Measurements from ENCODE around the gene SHISA6.

The SHISA6 gene

DNA sequence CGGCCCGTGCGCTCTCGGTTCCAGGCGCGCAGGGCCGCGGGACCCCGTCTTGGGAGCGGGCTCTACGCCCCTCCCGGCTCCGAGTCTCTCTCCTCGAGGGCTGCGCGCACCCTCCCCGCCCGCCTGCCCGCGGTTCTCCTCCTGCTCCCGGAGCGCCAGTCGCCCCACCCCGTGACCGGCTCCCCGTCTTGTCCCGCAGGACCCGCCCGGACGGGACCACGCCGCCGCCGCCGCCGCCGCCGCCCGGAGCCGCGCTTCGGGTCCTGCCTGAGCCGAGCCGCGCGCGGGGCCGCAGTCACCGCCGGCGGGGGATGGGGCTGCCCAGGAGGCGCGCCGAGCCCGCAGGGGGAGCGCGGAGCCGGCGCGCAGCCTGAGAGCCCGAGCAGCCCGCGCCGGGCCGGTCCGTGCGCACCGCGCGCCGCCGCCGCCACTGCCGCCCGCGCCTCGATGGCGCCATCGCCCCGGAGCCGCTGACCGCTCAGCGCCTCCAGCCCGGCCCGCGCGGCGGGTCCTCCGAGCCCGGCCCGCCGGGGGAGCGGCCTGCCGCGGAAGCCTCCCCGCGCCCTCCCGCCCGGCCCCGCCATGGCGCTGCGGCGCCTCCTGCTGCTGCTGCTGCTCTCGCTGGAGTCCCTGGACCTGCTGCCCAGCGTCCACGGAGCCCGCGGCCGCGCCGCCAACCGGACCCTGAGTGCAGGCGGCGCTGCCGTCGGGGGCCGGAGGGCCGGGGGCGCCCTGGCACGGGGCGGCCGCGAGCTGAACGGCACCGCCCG, at the start of gene SHISA6:
Gene SHISA6 (plus strand): TSS at position 373 of the 770 bp plus-strand sequence.
- H3K9me3 Mint-ChIP-seq: no peaks in the 10 kb centered on the region
- no peak within 1 kb of the TSS for H3K27ac Mint-ChIP-seq
- H3K4me3 Mint-ChIP-seq: no peak within 1 kb of the TSS
- no peaks in the 10 kb centered on the region for H3K4me1 Mint-ChIP-seq (ENCODE audit: low read depth)
- H3K36me3 Mint-ChIP-seq (ENCODE audit: low read depth): no peaks in the 10 kb centered on the region
- intact Hi-C loops (cut with micrococcal nuclease): no loop called here
- peaks cover 46% of the 10 kb centered on the region for H3K27me3 Mint-ChIP-seq

DNA sequence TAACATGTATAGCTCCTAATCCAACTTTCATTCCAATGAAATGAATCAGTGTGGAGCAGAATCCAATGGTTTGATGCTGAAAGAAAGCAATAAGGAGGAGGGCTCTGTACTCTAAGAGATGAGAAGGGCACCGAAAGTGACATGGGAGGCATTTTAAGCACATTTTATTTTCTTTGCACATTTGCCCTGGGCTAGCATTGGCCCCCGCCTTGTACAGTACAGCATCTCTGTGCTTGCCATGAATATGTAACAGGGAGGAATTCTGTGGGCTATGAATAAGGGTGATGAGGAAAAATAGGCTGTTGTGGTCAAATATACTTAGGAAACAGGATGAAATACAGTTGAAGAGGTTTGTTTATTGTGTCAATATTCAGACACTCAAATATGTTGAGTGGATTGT, 45.2 kb upstream of the SHISA6 start:
- H3K27ac Mint-ChIP-seq: no peak overlapping the region
- no peaks in the 10 kb centered on the region for H3K4me1 Mint-ChIP-seq (ENCODE audit: low read depth)
- H3K4me3 Mint-ChIP-seq: no peak overlapping the region
- no peaks in the 10 kb centered on the region for H3K36me3 Mint-ChIP-seq (ENCODE audit: low read depth)
- H3K27me3 Mint-ChIP-seq: no peaks in the 10 kb centered on the region
- peaks cover 19% of the 10 kb centered on the region for H3K9me3 Mint-ChIP-seq
- intact Hi-C loops (cut with micrococcal nuclease): no loop called here

DNA sequence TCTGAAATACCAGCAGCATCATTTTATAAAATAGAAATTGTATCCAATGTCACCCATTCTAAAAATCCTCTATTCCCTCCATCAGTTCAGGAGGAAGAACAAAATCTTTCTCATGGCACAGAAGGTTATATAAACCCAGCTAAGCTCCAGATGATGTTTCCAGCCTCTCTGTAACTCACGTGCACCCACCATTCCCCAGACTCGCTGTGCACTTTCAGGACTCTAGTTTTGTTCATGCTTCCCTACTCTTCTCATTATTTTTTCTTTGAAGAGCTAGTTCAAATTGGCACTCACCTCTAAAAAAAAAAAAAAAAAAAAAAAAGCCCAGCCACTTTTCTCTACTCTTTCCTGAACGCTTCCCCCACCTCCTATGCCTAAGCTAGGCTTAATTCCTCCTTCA, 36.0 kb upstream of the SHISA6 start:
- Mint-ChIP-seq H3K27ac (no peak overlapping the region), H3K27me3 (no peaks in the 10 kb centered on the region), H3K4me1 (ENCODE audit: low read depth) (no peaks in the 10 kb centered on the region), H3K9me3 (peaks cover 32% of the 10 kb centered on the region), H3K4me3 (no peak overlapping the region), H3K36me3 (ENCODE audit: low read depth) (no peaks in the 10 kb centered on the region)
- intact Hi-C loops (cut with micrococcal nuclease): no loop called here

DNA sequence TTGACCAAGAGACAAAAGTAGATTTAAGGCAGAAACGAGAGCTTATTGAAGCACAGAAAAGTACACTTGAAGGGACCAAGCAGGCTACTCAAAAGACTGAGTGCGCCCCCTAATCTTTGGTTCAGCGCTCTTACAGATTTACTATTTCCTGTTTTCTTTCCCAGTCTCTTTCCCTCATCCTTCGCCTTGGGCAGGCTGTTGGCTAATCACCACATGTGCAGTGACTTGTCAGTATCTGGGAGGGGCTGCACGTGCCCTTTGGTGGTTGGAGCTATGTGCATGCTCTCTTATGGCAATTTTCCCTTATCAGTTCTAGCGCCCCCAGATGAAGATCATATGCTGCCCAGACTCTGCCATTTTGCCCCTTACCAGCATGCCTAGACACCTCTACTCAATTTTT, 35.4 kb upstream of the SHISA6 start:
- no peak overlapping the region for H3K4me3 Mint-ChIP-seq
- intact Hi-C loops (cut with micrococcal nuclease): no loop called here
- H3K4me1 Mint-ChIP-seq (ENCODE audit: low read depth): no peaks in the 10 kb centered on the region
- H3K27me3 Mint-ChIP-seq: no peaks in the 10 kb centered on the region
- H3K36me3 Mint-ChIP-seq (ENCODE audit: low read depth): no peaks in the 10 kb centered on the region
- no peak overlapping the region for H3K27ac Mint-ChIP-seq
- H3K9me3 Mint-ChIP-seq: peaks cover 39% of the 10 kb centered on the region

DNA sequence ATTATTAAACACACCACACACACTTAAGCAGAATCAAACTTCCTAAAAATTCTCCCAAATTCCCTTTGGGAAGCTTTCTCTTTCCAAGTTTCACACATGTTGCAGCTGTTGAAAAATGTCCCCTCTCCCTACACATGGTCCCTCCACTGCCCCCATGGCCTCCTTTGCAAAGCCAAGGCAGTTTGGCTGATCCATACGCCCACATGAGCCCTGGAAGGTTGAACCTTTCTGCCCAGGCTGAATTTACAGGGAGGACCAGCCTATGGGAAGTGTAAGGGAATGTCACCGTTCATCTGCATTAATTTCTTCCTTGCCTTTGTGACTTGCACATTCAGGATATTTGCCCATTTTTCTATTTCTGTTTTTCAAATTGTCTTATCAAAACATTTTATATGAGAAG, 31.1 kb upstream of the SHISA6 start:
- no peaks in the 10 kb centered on the region for H3K4me1 Mint-ChIP-seq (ENCODE audit: low read depth)
- H3K9me3 Mint-ChIP-seq: peaks cover 55% of the 10 kb centered on the region
- no peaks in the 10 kb centered on the region for H3K36me3 Mint-ChIP-seq (ENCODE audit: low read depth)
- H3K4me3 Mint-ChIP-seq: no peak overlapping the region
- H3K27ac Mint-ChIP-seq: no peak overlapping the region
- intact Hi-C loops (cut with micrococcal nuclease): no loop called here
- H3K27me3 Mint-ChIP-seq: no peaks in the 10 kb centered on the region

DNA sequence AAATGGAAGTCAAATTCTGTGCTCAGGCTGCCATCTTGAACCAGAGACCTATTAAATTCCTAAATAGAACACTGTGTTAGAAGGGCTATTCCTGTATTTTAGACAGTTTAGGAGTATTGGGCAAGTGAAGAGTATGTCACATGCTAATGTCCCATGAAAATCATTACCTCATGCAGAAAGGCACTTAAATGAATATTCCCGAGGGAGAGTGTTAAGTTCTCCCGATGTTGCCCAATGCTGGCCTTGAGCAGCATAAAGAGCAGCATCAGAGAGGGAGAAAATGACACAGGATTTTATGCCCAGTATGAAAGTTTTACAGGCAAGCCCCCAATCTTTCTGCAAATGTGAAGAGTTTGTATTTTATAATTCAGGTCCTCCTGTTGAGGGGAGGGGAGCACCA, 28.2 kb upstream of the SHISA6 start:
- H3K9me3 Mint-ChIP-seq: peaks cover 46% of the 10 kb centered on the region
- no peaks in the 10 kb centered on the region for H3K36me3 Mint-ChIP-seq (ENCODE audit: low read depth)
- H3K4me1 Mint-ChIP-seq (ENCODE audit: low read depth): no peaks in the 10 kb centered on the region
- no peak overlapping the region for H3K4me3 Mint-ChIP-seq
- intact Hi-C loops (cut with micrococcal nuclease): no loop called here
- H3K27me3 Mint-ChIP-seq: no peaks in the 10 kb centered on the region
- H3K27ac Mint-ChIP-seq: no peak overlapping the region

DNA sequence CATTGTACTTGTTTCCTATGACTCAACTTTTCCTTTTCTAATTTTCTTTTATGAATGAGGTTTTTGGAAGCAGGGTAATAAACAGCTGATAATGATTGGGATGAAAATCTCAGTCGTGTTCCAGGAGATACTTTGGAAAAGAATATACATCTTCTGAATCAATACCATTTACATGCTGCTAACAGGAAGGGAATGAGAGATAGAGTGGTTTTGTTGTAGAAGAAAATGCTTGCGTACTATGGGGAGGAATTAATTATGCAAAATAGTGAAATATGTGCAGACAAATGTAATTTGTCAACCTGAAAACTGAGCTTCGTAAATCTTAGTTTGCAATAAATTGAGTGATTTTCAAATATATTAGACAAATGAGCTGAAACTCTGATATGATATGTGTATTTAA, 24.0 kb upstream of the SHISA6 start:
- H3K4me3 Mint-ChIP-seq: no peak overlapping the region
- no peaks in the 10 kb centered on the region for H3K36me3 Mint-ChIP-seq (ENCODE audit: low read depth)
- peaks cover 4% of the 10 kb centered on the region for H3K9me3 Mint-ChIP-seq
- no peaks in the 10 kb centered on the region for H3K4me1 Mint-ChIP-seq (ENCODE audit: low read depth)
- H3K27me3 Mint-ChIP-seq: no peaks in the 10 kb centered on the region
- H3K27ac Mint-ChIP-seq: no peak overlapping the region
- intact Hi-C loops (cut with micrococcal nuclease): no loop called here

DNA sequence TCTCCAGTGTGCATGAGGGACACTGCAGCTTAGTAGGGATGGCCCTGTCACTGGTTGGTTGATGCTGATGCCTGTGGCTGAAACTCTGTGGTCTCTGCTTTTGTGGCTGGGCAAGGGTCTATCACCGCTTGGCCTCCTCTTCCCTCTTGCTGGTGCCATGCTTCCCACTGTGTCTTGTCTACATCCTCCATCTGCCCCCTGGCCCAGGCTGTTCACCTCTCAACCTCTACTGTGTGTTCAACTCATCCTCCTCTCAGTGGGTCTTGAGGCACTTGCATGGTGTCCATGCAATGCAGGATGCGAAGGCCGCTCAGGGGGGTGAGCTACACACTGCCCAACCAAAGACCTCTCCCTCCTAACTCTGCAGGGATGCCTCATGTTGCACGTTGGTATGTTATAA, 19.8 kb upstream of the SHISA6 start:
- no peak overlapping the region for H3K27ac Mint-ChIP-seq
- intact Hi-C loops (cut with micrococcal nuclease): no loop called here

DNA sequence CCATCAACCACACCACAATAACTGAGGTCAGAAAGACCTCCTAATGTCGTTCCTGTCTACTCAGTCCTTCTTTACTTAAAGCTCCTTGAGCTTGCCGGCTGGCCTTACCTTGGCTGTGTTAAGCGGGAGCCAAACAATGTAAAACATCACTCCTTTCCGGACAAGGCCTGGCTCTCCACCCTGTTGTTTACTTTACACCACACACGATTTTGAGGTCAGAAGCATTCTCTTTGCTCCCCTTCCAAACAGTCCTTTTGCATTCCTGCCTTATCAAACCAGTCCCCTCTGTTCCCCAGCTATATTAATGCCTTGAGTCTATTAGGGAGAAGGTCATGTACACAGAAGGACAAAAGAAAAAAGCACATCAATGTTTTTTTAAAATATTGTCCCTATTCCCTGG, 19.3 kb upstream of the SHISA6 start:
- no peak overlapping the region for H3K27ac Mint-ChIP-seq
- intact Hi-C loops (cut with micrococcal nuclease): no loop called here
- H3K27me3 Mint-ChIP-seq: no peaks in the 10 kb centered on the region
- no peaks in the 10 kb centered on the region for H3K36me3 Mint-ChIP-seq (ENCODE audit: low read depth)
- H3K4me3 Mint-ChIP-seq: no peak overlapping the region
- no peaks in the 10 kb centered on the region for H3K4me1 Mint-ChIP-seq (ENCODE audit: low read depth)
- H3K9me3 Mint-ChIP-seq: no peaks in the 10 kb centered on the region

More for the DNA sequence above, 19.8 kb upstream of the SHISA6 start:
- Mint-ChIP-seq H3K27me3 (no peaks in the 10 kb centered on the region), H3K9me3 (no peaks in the 10 kb centered on the region), H3K4me3 (no peak overlapping the region), H3K4me1 (ENCODE audit: low read depth) (no peaks in the 10 kb centered on the region), H3K36me3 (ENCODE audit: low read depth) (no peaks in the 10 kb centered on the region)

DNA sequence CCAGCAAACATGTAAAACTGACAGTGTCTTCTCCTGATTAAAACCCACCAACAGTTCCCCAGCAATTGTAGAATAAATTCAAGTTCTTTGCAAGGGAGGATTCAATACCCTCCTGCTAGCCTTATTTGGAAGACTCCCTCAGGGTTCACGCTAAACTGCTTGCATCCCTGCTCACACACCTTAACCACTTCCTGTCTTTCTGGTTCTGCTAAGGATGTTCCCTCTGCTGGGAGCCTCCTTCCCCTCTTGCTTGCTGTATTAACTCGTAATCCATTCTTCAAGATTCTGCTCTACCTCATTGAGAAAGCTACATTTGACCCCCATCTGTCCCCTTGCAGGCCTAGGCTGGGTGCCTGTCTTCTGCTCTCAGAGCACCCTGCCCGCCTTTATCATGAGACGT, 2.3 kb upstream of the SHISA6 start:
- Mint-ChIP-seq H3K36me3 (ENCODE audit: low read depth) (no peaks in the 10 kb centered on the region), H3K4me3 (no peak overlapping the region), H3K27ac (no peak overlapping the region), H3K27me3 (peaks cover 39% of the 10 kb centered on the region), H3K9me3 (no peaks in the 10 kb centered on the region), H3K4me1 (ENCODE audit: low read depth) (no peaks in the 10 kb centered on the region)
- intact Hi-C loops (cut with micrococcal nuclease): no loop called here

DNA sequence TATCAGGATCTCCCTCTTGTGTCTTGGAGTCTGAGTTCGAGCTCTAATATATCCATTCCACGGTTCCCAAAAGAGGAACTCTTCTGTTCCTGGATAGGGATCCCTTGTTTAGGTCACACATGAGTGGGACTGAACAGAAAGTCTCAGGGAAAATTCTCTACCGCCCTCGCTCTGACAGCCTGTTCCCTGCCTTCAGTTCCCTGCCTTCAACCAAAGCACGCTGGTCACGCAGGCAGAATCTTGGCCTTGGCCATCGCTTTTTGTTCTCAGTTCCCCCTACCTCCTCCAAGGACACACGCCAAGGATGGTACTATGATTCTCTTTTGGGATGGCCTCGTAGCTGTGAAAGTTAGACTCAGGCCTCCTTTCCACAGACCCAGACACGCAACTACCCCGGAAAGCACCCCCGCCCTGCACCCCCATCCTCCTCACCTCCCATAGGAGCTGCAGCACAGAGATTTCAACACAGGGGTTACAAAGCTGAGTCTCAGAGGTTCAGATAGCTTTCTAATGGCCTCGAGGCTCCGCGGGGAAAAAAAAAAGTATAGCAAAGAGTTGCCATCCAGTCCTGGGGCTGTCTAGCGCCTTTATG, 1.5 kb upstream of the SHISA6 start:
- Mint-ChIP-seq H3K27me3 (peaks cover 43% of the 10 kb centered on the region), H3K4me3 (no peak overlapping the region), H3K4me1 (ENCODE audit: low read depth) (no peaks in the 10 kb centered on the region), H3K9me3 (no peaks in the 10 kb centered on the region), H3K27ac (no peak overlapping the region), H3K36me3 (ENCODE audit: low read depth) (no peaks in the 10 kb centered on the region)
- intact Hi-C loops (cut with micrococcal nuclease): no loop called here

DNA sequence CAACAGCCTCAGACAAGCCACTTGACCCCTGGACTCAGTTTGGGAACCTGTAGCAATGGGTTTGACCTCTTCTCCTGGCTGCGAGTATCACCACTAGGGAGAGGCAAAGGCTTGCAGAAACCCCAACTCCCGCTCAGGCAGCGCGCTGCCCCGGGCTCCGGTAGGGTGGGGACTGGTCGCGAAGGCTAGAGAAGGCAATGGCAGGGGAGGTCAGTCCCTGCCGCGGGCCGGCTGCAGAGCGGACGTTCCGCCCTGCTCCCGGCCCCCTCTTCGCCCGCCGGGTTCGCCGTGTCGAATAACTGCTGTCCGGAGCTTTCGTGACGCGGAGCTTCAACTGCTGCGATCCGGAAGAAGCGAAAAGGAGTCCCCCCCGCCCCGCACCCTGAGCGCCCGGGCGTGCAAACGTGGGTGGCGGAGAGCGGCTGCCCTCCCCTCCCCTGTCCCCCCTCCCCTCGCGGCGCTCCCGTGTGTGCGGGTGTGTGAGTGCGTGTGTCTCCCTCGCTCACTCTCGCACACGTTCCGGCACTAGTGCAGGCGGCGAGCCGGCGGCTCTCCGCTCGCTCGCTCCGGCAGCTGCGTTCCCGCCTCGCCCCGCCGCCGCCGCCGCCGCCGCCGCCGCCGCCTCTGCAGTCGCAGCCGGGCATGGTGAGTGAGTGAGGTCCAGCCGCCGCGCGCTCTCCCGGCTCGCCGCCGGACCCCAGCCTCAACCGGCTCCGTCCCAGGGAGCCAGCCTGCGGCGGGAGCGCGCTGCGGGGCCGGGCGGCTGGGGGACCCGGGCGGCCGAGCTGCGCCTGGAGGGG, 772 bp upstream of the SHISA6 start:
- no peaks in the 10 kb centered on the region for H3K9me3 Mint-ChIP-seq
- H3K36me3 Mint-ChIP-seq (ENCODE audit: low read depth): no peaks in the 10 kb centered on the region
- no peaks in the 10 kb centered on the region for H3K4me1 Mint-ChIP-seq (ENCODE audit: low read depth)
- intact Hi-C loops (cut with micrococcal nuclease): no loop called here
- peaks cover 46% of the 10 kb centered on the region for H3K27me3 Mint-ChIP-seq
- H3K4me3 Mint-ChIP-seq: no peak overlapping the region
- H3K27ac Mint-ChIP-seq: no peak overlapping the region

DNA sequence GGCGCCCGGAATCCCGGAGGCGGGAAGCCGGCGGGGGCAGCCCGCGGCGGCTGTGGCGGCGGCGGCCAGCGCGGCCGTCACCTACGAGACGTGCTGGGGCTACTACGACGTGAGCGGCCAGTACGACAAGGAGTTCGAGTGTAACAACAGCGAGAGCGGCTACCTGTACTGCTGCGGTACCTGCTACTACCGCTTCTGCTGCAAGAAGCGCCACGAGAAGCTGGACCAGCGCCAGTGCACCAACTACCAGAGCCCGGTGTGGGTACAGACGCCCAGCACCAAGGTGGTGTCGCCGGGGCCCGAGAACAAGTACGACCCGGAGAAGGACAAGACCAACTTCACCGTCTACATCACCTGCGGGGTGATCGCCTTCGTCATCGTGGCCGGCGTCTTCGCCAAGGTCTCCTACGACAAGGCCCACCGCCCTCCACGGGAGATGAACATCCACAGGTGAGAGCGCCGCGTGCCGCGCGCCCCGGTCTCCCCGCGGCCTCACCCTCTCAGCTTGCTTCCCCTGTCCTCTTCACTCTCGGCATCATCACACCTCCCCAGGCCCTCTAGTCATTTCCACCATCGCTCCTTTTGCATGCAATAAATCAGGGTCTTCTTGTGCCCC, 706 bp downstream of the SHISA6 start:
- Mint-ChIP-seq H3K27me3 (peaks cover 48% of the 10 kb centered on the region), H3K4me1 (ENCODE audit: low read depth) (no peaks in the 10 kb centered on the region), H3K4me3 (no peak overlapping the region), H3K27ac (no peak overlapping the region), H3K36me3 (ENCODE audit: low read depth) (no peaks in the 10 kb centered on the region), H3K9me3 (no peaks in the 10 kb centered on the region)
- intact Hi-C loops (cut with micrococcal nuclease): no loop called here

DNA sequence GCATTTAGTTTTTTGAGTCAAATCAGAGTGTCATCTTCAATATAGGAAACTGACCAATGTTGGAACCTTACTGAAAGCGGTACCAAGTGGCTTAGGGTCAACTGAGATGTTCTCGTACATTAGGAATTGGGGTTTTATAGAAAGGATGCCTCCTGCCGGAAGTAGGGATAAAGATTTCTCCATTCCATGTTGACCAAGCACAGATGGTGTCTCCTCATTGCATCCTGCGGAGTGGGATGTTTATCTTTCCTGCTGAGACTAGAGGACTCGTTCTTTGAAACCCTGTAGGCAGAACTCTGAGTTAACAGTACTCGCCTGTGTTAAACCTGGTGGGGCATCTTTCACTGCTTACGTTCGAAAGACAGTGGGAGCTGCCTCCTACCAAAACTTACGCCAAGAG, 1.4 kb downstream of the SHISA6 start:
- H3K27ac Mint-ChIP-seq: no peak overlapping the region
- H3K9me3 Mint-ChIP-seq: no peaks in the 10 kb centered on the region
- H3K4me3 Mint-ChIP-seq: no peak overlapping the region
- intact Hi-C loops (cut with micrococcal nuclease): no loop called here
- no peaks in the 10 kb centered on the region for H3K36me3 Mint-ChIP-seq (ENCODE audit: low read depth)
- peaks cover 49% of the 10 kb centered on the region for H3K27me3 Mint-ChIP-seq
- no peaks in the 10 kb centered on the region for H3K4me1 Mint-ChIP-seq (ENCODE audit: low read depth)
